ENCODE results near the gene CORO6. TPM values are rescaled to one million over a fixed set of nuclear protein-coding genes. Genes with fewer than 3 reads are reported as not detected.

CORO6 gene
- polyA plus RNA-seq, 1 donor (not counting 4 experiments of a cell fraction or from before 2014, with no cell fraction given) = 20.5 TPM

DNA sequence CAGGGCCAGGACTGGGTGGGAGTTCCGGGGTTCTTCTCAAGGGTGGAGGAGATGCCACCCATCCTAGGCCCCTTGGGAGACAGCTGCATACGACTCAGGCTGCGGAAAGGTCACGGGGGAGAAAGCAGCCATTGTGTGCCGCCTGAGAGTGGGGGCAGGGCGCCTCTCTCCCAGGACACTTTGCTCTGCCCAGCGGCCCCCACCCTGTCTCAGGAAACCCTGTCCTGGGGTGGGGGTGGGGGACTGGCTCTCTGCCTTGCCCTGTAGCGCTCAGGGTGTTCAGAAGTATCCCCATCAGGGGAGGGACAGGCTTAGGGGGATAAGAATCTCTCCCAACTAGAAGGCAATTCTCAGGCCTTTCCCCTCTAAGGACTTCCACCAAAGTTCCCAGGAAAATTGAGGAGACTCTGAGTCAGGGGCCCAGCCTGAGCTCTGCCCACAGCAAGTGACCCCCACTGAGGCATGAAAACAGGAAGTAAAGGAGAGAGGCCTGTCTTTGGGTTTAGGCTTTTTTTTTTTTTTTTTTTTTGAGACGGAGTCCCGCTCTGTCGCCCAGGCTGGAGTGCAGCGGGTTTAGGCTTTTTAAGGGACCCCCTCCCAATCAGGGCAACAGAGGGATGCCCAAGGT is 38.1 kb downstream of the CORO6 start:
- no peak overlapping the region for H3K4me3 ChIP-seq (ENCODE audit: control insufficient read depth in 2 of 3, extremely low read depth in 1 of 3, insufficient read depth in 2 of 3, low read depth in 1 of 3, low read length in 3 of 3)
- peak overlapping the region; percentile 56 for H3K4me2 ChIP-seq (ENCODE audit: control insufficient read depth, extremely low read depth, insufficient read depth, low read depth, low read length)
- dilution Hi-C loops (cut with MboI; ENCODE audit: extremely low pct_ligation_motif_present, low sequenced_read_pairs) = no loop called here
- H3K36me3 ChIP-seq (ENCODE audit: control insufficient read depth in 2 of 2, extremely low read depth in 1 of 2, insufficient read depth in 2 of 2, low read length in 2 of 2) = peaks cover 19 to 29% of the 10 kb centered on the region in 2 experiments
- TF ChIP-seq, protein P1, sequence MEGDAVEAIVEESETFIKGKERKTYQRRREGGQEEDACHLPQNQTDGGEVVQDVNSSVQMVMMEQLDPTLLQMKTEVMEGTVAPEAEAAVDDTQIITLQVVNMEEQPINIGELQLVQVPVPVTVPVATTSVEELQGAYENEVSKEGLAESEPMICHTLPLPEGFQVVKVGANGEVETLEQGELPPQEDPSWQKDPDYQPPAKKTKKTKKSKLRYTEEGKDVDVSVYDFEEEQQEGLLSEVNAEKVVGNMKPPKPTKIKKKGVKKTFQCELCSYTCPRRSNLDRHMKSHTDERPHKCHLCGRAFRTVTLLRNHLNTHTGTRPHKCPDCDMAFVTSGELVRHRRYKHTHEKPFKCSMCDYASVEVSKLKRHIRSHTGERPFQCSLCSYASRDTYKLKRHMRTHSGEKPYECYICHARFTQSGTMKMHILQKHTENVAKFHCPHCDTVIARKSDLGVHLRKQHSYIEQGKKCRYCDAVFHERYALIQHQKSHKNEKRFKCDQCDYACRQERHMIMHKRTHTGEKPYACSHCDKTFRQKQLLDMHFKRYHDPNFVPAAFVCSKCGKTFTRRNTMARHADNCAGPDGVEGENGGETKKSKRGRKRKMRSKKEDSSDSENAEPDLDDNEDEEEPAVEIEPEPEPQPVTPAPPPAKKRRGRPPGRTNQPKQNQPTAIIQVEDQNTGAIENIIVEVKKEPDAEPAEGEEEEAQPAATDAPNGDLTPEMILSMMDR (optimal IDR thresholded peaks at IDR 0.05 in 1 of 3, IDR thresholded peaks at IDR 0.05 in 1 of 3, conservative IDR thresholded peaks at IDR 0.05 in 1 of 3; ENCODE audit: extremely low read depth in 1 of 3, insufficient read depth in 2 of 3, low read length in 3 of 3) = no peak
- no peak for TF ChIP-seq EZH2 (IDR thresholded peaks at IDR 0.05; ENCODE audit: low read length)
- no peak overlapping the region for H3K27ac ChIP-seq (ENCODE audit: control insufficient read depth, insufficient read depth, low read length)
- FAIRE-seq = no peak
- no peaks in the 10 kb centered on the region for H3K27me3 ChIP-seq (ENCODE audit: control insufficient read depth, extremely low read depth, insufficient read depth, low read length)
- no peak overlapping the region for H2AFZ ChIP-seq (ENCODE audit: control insufficient read depth, low read length)
- peaks cover 74% of the 10 kb centered on the region for H3K4me1 ChIP-seq (ENCODE audit: control insufficient read depth, extremely low read depth, insufficient read depth, low read length)
- H3K9me1 ChIP-seq (ENCODE audit: control insufficient read depth, extremely low read depth, insufficient read depth, low read length) = peaks cover 22% of the 10 kb centered on the region
- no peak overlapping the region for H3K9ac ChIP-seq (ENCODE audit: control insufficient read depth, extremely low read depth, insufficient read depth, low read length)
- peaks cover 32% of the 10 kb centered on the region for H4K20me1 ChIP-seq (ENCODE audit: control insufficient read depth, extremely low read depth, insufficient read depth, low read length)
- no peaks in the 10 kb centered on the region for H3K9me3 ChIP-seq (ENCODE audit: control insufficient read depth, low read depth, low read length)
- H3K79me2 ChIP-seq (ENCODE audit: control insufficient read depth, insufficient read depth, low read length) = peaks cover 67% of the 10 kb centered on the region
- no peak for DNase-seq (ENCODE audit: low read depth, low spot score)

DNA sequence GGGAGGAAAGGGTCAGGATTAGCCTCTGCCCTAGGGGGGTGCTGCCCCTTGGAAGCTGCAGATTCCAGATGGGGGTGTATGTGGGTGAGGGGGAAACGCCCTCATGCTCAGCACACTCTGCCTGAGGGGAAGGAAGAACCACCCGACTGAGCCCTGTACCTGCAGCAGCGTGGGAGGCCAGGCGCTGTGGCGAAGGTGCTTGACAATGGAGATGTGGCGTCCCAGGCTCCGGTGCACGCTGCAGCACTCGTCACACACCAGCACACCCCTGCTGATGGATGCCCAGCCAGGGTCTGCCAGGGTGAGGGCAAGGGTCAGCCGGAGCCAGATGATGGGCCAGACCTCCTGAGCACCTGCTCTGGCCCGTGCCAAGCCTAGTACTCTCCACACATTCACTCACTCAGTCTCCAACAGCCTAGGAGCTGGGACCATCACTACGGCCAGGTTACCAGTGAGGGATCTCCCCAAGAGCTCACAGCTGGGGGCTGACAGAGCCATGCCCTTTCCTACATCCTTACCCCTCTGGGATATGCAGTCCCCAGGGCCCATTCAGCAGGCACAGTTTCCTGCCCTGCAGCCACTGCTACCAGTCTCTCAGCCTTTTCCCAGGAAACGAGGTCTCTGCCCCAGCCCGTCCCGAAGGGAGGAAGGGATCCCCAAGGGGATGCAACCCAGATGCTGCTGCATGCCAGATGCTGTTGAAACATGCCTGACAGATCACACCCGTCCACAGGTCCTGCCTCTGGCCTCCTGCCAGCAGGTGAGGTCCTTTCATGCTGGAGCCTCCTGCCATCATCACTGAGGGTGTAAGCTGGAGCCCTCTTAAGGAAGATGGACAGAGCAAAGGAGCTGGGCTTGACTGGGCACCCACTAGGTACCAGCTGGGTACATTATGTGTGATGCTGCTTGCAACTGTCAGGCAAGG is 39.1 kb downstream of the CORO6 start:
- H3K79me2 ChIP-seq (ENCODE audit: control insufficient read depth, insufficient read depth, low read length) = peaks cover 65% of the 10 kb centered on the region
- no peaks in the 10 kb centered on the region for H3K9me3 ChIP-seq (ENCODE audit: control insufficient read depth, low read depth, low read length)
- H3K4me1 ChIP-seq (ENCODE audit: control insufficient read depth, extremely low read depth, insufficient read depth, low read length) = peaks cover 74% of the 10 kb centered on the region
- peak overlapping the region; percentile 56 for H3K4me2 ChIP-seq (ENCODE audit: control insufficient read depth, extremely low read depth, insufficient read depth, low read depth, low read length)
- DNase-seq (ENCODE audit: low read depth, low spot score) = peak; percentile 91
- FAIRE-seq = peak; percentile 99
- dilution Hi-C loops (cut with MboI; ENCODE audit: extremely low pct_ligation_motif_present, low sequenced_read_pairs) = no loop called here
- TF ChIP-seq EZH2 (IDR thresholded peaks at IDR 0.05; ENCODE audit: low read length) = no peak
- TF ChIP-seq, protein P1 (optimal IDR thresholded peaks at IDR 0.05 in 1 of 3, IDR thresholded peaks at IDR 0.05 in 1 of 3, conservative IDR thresholded peaks at IDR 0.05 in 1 of 3; ENCODE audit: extremely low read depth in 1 of 3, insufficient read depth in 2 of 3, low read length in 3 of 3) = no peak
- H2AFZ ChIP-seq (ENCODE audit: control insufficient read depth, low read length) = no peak overlapping the region
- H3K4me3 ChIP-seq (ENCODE audit: control insufficient read depth in 2 of 3, extremely low read depth in 1 of 3, insufficient read depth in 2 of 3, low read depth in 1 of 3, low read length in 3 of 3) = peak overlapping the region in 1 of 3 experiments; percentile 15
- H3K9ac ChIP-seq (ENCODE audit: control insufficient read depth, extremely low read depth, insufficient read depth, low read length) = no peak overlapping the region
- H3K27me3 ChIP-seq (ENCODE audit: control insufficient read depth, extremely low read depth, insufficient read depth, low read length) = no peaks in the 10 kb centered on the region
- H3K27ac ChIP-seq (ENCODE audit: control insufficient read depth, insufficient read depth, low read length) = peak overlapping the region; percentile 23
- H3K36me3 ChIP-seq (ENCODE audit: control insufficient read depth in 2 of 2, extremely low read depth in 1 of 2, insufficient read depth in 2 of 2, low read length in 2 of 2) = peaks cover 21 to 33% of the 10 kb centered on the region in 2 experiments
- H3K9me1 ChIP-seq (ENCODE audit: control insufficient read depth, extremely low read depth, insufficient read depth, low read length) = peaks cover 22% of the 10 kb centered on the region
- peaks cover 32% of the 10 kb centered on the region for H4K20me1 ChIP-seq (ENCODE audit: control insufficient read depth, extremely low read depth, insufficient read depth, low read length)

Measured in keratinocyte (primary cell).